Erythroblast (primary cell): ENCODE measurements around the gene ARID1B.
A peak's percentile ranks its signal among the peaks of the same experiment; 100 is the strongest.

ENCODE experiments used
- DNase-seq, 2 experiments: peaks; one replicate each; lab custom pipeline; 2025; lab: John Stamatoyannopoulos, UW
- GATA1 ChIP-seq: IDR thresholded peaks from 2 replicates; pipeline ENCODE4 v1.6.1; 2011; ENCODE audit warnings: low read depth, mild to moderate bottlenecking, control low read depth, low read length, moderate library complexity
- POLR2A ChIP-seq: IDR thresholded peaks from 2 replicates; pipeline ENCODE4 v1.6.1; 2011; ENCODE audit warnings: mild to moderate bottlenecking, low read length

ARID1B gene

GRCh38 chr6:156924246-156924645 lies 147.1 kb downstream of the ARID1B start:
- TF ChIP-seq POLR2A: no peak
- no peak for TF ChIP-seq GATA1
- DNase-seq: no peak

GRCh38 chr6:156925026-156925425 lies 147.8 kb downstream of the ARID1B start:
- no peak for TF ChIP-seq POLR2A
- no peak for TF ChIP-seq GATA1
- no peak for DNase-seq

DNA sequence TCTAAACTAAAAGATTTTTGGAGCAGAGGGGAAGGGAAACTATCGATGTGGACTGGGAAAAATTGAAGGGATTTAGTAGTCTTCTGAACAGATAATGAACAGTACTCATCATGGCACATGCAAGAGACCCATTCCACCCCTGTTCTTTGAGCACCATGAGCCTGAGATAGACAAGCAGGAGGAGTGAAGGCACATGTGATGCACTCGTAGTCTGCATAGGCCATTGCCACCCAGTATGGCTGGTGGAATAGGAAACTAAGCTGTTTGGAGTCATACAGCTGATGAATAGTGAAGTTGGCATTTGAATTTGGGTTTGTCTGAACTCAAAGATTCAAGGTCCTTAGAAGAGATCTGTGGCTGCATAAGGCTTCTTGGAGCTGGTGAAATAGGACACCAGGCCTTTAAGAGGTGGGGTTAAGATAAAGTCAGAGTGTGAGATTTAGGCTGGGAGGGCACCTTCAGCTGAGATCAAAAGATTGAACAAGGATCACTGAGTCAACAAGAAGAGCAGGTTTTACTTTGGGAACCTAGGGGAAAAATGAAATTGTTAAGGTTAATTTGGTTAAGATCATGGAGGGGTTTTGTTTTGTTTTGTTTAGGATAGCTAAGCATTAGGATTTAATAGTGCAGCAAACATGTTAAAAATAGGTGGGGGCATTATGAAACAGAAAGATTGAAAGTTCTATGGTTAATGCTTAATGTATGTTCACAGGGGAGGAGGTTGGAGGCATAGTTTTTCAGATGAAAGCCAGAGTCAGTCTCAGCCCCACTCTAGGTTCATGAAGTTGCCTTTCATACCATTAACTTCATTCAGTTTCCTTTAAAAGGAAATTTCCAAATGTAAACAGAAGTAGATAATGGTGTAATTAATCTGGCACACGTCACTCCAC lies 148.8 kb downstream of the ARID1B start:
- TF ChIP-seq GATA1 (no peak), POLR2A (no peak)
- DNase-seq: no peak

DNA sequence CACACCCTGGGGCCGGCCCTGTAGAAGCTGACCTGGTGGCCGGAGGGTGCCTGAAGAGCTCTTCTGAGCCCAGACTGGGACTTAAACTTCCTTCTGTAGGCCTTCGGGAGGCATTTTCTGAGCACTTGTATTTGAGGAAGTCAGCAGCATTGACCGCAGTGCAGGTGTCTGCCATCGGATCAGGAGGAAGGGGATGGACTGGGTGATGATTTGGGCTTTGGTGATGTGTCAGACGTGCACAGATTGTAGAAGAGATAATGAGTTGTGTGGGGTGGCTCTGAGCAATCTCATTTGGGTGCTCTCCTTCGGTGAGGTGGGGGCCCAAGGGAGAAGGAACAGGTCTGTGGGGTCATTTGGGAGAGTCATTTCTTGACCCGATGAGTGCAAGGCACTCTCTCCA lies 150.9 kb downstream of the ARID1B start:
- DNase-seq: no peak
- TF ChIP-seq GATA1: no peak
- no peak for TF ChIP-seq POLR2A

DNA sequence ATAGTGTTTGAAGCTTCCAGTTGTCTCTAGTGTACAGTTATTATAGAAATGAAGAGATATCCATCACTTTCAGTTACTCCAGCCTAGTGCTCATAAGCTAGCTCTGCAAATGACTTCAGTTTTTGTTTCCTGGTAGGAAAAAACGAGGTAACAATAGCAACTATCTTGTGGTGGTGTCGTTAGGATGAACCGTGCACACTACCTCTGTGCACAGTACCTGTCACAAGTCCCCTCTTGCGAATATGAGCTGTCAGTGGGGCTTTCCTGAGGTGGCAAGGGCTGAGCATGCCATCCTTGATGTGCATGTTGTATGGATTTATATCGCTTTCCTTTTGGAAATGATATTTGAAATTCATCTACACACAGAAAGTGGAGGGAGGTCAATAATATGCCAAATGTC lies 151.8 kb downstream of the ARID1B start:
- TF ChIP-seq GATA1 (no peak), POLR2A (no peak)
- DNase-seq: no peak

DNA sequence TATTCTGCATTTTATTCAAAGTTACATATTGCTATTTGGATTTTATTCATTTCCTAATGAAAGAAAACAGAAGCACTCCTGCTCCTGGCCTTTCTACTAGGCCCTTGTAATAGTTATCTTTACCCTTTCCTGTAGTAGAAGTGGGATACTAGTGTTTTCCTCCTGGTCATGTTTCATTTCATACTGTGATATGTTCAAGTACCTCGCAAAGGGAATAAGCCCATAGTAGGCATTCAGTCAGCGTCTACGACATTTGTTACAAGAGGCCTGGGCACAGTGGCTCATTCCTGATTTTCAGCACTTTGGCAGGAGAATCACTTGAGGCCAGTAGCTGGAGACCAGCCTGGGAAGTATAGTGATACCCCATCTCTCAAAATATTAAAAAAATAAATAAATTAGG lies 154.1 kb downstream of the ARID1B start:
- TF ChIP-seq GATA1 (no peak), POLR2A (no peak)
- DNase-seq: no peak

- no peak for TF ChIP-seq POLR2A
- no peak for TF ChIP-seq GATA1
- peak; percentile 23 to 30 for DNase-seq
Observed at GRCh38 chr6:156933201-156934068, 156.3 kb downstream of the ARID1B start.

DNA sequence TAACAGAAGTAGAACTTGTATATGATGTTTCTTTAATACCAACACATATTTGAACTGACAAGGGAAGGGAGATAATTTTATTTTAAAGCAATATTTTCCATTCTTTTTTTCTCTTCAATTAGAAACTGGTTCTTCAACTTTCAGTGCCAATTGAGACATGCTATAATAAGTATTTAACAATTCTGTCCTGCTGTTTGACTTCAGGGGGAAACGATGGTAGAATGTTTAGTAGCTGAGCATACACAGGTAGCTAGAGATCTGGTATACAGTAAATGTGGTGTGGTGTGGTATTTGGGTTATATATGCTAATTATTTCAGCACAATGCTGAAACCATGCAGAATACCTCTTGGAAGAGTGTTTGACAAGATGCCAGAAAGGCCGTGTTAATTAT lies 156.9 kb downstream of the ARID1B start:
- DNase-seq: no peak
- TF ChIP-seq GATA1 (no peak), POLR2A (no peak)

GRCh38 chr6:156935000-156935399 lies 157.8 kb downstream of the ARID1B start:
- TF ChIP-seq GATA1 (no peak), POLR2A (no peak)
- no peak for DNase-seq

GRCh38 chr6:156938143-156938542 lies 161.0 kb downstream of the ARID1B start:
- DNase-seq: no peak
- TF ChIP-seq GATA1 (no peak), POLR2A (no peak)

DNA sequence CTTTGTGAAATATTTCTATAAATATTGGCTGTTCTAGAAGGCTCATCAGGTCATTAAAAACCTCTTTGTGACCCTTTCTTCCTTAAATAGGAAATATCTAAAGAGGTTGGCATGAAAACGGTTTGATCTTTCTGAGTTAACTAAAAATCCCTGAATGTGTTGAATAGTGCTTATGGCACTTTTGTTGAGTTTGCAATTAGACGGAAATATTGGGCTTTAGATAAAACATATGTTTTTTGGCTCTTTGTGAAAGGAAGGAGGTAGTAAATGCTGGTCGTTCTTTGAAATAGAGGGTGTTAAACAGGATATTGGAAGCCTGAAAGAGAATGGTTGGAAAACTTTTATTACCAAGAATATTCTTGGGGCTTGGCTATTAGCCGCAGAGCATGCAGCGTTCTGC lies 163.0 kb downstream of the ARID1B start:
- DNase-seq: no peak
- TF ChIP-seq POLR2A (no peak), GATA1 (no peak)

DNA sequence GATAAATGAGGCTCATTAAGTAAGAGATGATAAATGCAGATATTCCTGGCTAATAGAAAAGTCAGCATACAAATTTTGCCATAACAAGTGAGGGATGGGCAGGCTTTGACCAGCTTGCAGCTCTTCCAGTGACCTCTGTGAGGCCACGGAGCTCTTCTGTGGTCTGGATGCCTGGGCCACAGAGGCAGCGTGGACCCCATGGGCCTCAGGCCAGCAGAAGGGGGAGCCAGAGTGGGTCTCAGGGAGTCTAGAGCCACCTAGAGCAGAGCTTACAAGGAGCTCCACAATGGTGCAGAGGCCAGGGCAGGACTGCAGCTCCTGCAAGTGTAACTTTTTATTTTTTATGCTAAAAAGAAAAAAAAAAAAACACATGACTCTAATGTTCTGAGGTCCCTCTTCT lies 165.1 kb downstream of the ARID1B start:
- TF ChIP-seq POLR2A (no peak), GATA1 (no peak)
- DNase-seq: peak in 1 of 2 experiments; percentile 18

DNA sequence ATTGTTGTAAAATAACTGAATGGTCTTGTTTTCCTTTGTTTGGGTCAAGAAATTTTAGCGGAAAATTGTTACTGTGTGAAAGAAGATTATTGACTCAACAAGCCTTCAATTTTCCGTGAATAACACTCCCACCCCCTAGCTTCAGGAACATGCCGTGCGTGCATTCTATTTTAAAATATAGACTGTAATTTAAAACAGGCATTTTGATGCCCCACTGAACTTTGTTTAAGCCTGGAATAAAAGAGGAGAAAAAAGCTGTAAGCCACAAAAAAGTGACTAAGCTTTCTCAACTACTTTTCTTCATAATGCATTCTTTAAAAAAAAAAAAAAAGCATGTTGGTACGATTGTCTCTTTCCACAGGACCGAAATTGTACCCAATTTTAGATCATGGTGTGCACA lies 166.0 kb downstream of the ARID1B start:
- no peak for TF ChIP-seq POLR2A
- TF ChIP-seq GATA1: no peak
- no peak for DNase-seq

GRCh38 chr6:156943816-156944215 lies 166.6 kb downstream of the ARID1B start:
- TF ChIP-seq POLR2A (no peak), GATA1 (no peak)
- no peak for DNase-seq
